HG02970 (cell line): ENCODE measurements around the gene ISOC2.
A peak's percentile ranks its signal among the peaks of the same experiment; 100 is the strongest.
"Not testable (repeated sequence)": the region's sequence is repeated elsewhere in the genome, so short reads cannot be mapped to it uniquely, and the experiment has no call there.

ENCODE experiments used
- ATAC-seq: cut with Tn5 transposase; IDR thresholded peaks from one replicate; pipeline ENCODE4 v1.9.1; 2021; ENCODE audit warnings: mild to moderate bottlenecking, moderate library complexity, moderate number of reproducible peaks; ENCODE audit not compliant: unreplicated experiment, low FRiP score

Gene ISOC2

DNA sequence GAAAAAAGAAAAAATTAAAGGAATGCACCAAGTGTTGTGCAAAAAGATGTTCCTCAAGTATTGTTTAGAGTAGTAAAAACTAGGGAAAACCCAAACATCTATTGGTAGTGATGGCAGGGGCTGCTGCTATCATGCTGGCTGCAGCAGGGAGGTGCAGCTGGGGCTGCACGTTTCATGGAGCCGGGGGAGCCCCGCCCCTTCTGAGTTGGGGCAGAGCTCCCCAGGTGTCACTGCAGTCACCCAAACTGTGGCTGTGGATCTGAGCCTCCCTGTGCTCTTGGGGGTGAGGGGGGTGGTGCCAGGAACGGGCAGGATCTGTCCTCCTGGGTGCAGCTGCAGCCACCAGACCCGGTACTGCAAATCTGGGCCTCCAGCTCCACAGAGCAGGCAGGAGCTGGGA is 42.3 kb downstream of the ISOC2 start:
- no peak for ATAC-seq

DNA sequence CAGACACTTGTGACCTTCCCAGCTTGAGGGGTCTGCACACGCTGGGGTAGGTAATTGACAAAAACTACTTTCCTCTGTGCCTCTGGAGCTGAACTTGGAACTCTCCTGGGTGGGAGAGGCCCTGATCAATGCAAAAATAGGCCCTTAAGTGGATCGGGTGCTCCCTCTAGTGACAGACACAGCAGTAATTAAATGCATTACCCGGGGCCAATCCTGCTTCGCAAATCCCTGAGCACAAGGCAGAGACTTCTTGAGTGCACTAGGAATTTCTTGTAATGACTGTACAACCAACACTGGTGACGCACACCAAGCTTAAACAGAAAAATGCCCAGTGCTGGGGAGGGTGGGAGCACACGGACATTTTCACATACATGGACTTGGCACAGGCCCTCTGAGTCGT is 43.3 kb downstream of the ISOC2 start:
- no peak for ATAC-seq

DNA sequence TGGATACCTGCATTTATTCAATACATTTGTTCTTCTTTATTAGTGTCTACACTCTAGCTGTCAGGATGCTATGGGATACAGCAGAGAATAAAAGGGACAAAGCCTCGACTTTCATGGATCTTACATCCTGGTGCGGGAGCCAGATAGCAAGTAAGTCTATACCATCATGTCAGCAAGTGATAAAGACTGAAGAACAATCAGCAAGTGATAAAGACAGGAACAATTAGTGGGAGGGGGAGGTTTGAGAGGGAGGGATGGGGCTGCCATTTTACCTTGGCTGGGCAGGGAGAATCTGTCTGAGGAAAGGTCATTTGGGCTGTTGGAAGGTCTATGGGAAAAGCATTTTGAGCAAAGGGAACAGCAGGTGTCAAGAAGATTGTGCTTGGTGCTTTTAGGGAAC is 51.3 kb downstream of the ISOC2 start:
- no peak for ATAC-seq

DNA sequence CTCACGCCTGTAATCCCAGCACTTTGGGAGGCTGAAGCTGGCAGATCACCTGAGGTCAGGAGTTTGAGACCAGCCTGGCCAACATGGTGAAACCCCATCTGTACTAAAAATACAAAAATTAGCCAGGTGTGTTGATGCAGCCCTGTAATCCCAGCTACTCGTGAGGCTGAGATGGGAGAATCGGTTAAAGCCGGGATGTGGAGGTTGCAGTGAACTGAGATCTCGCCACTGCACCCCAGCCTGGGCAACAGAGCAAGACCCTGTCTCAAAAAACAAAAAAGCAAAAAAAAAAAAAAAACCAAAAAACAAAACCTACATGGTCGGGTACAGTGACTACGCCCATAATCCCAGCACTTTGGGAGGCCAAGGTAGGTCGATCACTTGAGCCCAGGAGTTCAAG is 52.3 kb downstream of the ISOC2 start:
- not testable (repeated sequence) for ATAC-seq

DNA sequence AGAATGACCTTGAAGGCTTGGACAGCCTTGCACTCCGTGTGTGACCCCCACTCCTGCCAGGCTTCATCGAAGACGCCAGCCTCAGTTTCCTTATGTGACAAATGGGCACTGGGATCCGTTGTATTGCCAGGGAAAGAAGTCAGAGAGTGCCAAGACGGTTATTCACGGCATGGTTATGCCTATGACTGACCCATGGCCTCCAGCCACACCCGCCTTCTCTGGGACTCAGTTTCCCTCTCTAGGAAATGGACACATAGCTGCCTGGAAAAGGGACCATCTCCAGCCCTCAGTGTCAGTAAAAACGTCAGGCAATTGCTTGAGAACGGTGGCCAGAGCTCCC is 52.9 kb downstream of the ISOC2 start:
- ATAC-seq = no peak

- ATAC-seq = peak; percentile 76
Observed at GRCh38 chr19:55407800-55408532, 53.5 kb downstream of the ISOC2 start.

DNA sequence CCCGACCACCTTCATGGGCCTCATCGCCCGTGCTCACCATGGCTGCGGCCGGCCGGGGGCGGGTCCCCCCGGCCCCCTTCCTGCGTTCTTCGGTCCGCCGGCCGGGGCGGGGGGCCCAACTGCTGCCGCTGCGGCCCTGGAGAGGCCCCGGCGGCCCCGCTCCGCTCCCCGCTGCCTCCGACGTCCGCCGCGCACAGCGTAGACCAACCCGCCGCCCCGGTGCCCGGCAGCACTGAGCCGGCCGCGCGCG is 54.0 kb downstream of the ISOC2 start, which contains the start of gene UBE2S:
Gene UBE2S (minus strand): TSS at position 239 of the 250 bp plus-strand sequence. CDS start 199 bp downstream, at position 40.
- ATAC-seq = peak; percentile 28

- ATAC-seq = peak; percentile 1
Observed at GRCh38 chr19:55406826-55407549, 54.5 kb downstream of the ISOC2 start.

DNA sequence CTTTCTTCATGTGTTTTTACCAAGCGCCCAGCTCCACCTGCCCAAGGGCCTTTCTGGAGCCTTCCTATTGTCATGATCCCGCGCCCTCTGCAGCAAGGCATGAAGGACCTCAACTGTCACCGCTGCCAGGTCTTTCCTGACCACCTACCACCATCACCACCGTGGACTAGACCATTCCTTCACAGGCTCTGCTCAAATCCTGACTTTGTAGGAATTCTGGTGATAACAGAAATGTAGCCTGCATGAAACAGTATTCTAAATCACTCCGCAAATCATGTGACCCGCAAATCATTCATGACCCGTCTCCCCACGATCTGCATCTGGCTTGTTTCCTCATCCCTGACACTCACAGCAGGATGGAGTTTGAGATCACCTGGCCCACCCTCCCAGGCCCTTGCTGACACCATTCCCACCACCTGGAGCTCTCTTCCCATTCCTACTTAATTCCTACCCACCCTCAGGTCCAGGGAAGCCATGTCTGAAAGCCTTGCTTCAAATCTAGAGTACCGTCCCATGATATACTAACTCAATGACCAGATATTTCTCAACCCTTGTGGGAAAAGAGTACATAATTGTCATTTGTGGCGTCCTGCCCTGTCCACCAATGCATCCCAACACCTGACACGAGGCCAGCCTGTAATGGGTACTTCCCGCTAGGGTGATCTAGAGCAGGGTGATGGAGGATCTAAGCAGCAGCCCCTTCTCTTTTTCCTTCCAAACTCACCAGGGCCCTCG is 55.2 kb downstream of the ISOC2 start:
- ATAC-seq = no peak

GRCh38 chr19:55405638-55406037 is 55.8 kb downstream of the ISOC2 start:
- no peak for ATAC-seq
